ENCODE data around the gene ELMO1. TPM values are rescaled to one million over a fixed set of nuclear protein-coding genes. Genes with fewer than 3 reads are reported as not detected.

The ELMO1 gene
- total RNA-seq, 4 donors from 2014 or later = 24.6 to 120 (median 71.9) TPM

DNA sequence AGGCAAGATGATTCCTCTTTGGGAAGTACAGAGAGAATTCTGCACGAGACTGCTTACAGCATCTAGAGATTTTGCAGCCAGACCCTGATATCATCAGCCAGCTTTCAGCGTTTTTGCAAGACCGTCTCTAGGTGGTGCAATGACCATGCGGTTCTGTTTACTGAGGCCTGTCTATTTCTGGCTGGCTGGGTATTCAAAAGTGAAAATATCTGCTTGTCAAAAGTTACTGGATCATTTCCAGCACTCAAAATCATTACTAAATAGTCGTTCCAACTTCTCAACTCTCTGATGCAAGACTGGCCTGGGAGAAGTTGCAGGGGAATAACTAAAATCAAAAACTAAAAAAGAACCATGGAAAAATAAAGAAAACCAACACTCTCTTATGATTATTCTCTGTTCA is 240.1 kb downstream of the ELMO1 start:
- 45% methylated on average over 5 of the region's 5 CpGs; no CpG with 5 or more reads in 1 of the 2 donors for WGBS, 2 donors (ENCODE audit: low coverage in 1 of 2)
- H3K4me1 ChIP-seq = peaks cover 0 to 16% (median 10%) of the 10 kb centered on the region in 4 donors
- TF ChIP-seq, protein P1, sequence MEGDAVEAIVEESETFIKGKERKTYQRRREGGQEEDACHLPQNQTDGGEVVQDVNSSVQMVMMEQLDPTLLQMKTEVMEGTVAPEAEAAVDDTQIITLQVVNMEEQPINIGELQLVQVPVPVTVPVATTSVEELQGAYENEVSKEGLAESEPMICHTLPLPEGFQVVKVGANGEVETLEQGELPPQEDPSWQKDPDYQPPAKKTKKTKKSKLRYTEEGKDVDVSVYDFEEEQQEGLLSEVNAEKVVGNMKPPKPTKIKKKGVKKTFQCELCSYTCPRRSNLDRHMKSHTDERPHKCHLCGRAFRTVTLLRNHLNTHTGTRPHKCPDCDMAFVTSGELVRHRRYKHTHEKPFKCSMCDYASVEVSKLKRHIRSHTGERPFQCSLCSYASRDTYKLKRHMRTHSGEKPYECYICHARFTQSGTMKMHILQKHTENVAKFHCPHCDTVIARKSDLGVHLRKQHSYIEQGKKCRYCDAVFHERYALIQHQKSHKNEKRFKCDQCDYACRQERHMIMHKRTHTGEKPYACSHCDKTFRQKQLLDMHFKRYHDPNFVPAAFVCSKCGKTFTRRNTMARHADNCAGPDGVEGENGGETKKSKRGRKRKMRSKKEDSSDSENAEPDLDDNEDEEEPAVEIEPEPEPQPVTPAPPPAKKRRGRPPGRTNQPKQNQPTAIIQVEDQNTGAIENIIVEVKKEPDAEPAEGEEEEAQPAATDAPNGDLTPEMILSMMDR (IDR thresholded peaks at IDR 0.05) = peak in 3 of 5 experiments; percentile 14 to 40 (median 36)
- TF ChIP-seq EP300 (IDR thresholded peaks at IDR 0.05; ENCODE audit: low read depth) (no peak), POLR2AphosphoS5 (IDR thresholded peaks at IDR 0.05) (peak in 2 of 3 donors; percentile 33 to 74)
- no peaks in the 10 kb centered on the region for H3K27me3 ChIP-seq
- H3K36me3 ChIP-seq = no peaks in the 10 kb centered on the region
- intact Hi-C loops (cut with DNase I; ENCODE audit: low total_unique reads) = no loop called here
- in situ Hi-C loops (cut with MboI; ENCODE audit: low pct_ligation_motif_present in 1 of 4, low pct_unique_long_range_greater_than_20kb in 1 of 4, low sequenced_read_pairs in 3 of 4) = no loop called here
- peak; percentile 54 for DNase-seq
- H3K9me3 ChIP-seq = no peaks in the 10 kb centered on the region
- no peak overlapping the region for H3K4me3 ChIP-seq
- peak overlapping the region; percentile 50 to 78 (median 63) for H3K27ac ChIP-seq

DNA sequence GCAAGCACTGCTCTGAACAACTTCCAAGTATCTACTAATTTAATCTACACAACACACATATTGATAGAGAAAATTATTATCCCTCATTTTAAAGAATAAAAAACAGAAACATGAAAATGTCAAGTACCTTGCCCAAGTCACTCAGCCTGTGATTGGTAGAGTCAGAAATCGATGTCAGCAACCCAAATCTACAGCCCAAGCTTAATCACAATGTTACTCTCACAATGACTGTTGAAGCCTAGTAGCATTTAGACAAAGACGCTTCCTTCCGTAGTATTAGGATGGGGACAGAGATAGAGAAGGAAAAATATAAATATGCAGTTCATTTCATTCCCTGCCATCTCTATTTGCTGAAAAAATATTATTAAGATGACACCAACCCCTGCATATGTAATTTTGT is 242.5 kb downstream of the ELMO1 start:
- in situ Hi-C loops (cut with MboI; ENCODE audit: low pct_ligation_motif_present in 1 of 4, low pct_unique_long_range_greater_than_20kb in 1 of 4, low sequenced_read_pairs in 3 of 4) (no loop called here), intact Hi-C loops (cut with DNase I; ENCODE audit: low total_unique reads) (no loop called here)
- TF ChIP-seq, protein P1 (IDR thresholded peaks at IDR 0.05) = no peak
- no peak for TF ChIP-seq POLR2AphosphoS5 (IDR thresholded peaks at IDR 0.05)
- no peak for TF ChIP-seq EP300 (IDR thresholded peaks at IDR 0.05; ENCODE audit: low read depth)
- no peak for TF ChIP-seq POLR2A (IDR thresholded peaks at IDR 0.05)
- Histone ChIP-seq H3K27me3 (no peaks in the 10 kb centered on the region), H3K36me3 (no peaks in the 10 kb centered on the region), H3K27ac (no peak overlapping the region), H3K4me3 (no peak overlapping the region), H3K9me3 (no peaks in the 10 kb centered on the region), H3K4me1 (peaks cover 3 to 23% (median 9%) of the 10 kb centered on the region in 4 donors)
- DNase-seq = no peak
- WGBS, 2 donors (ENCODE audit: low coverage in 1 of 2) = 66 to 89% methylated on average over 3 of the region's 3 CpGs

DNA sequence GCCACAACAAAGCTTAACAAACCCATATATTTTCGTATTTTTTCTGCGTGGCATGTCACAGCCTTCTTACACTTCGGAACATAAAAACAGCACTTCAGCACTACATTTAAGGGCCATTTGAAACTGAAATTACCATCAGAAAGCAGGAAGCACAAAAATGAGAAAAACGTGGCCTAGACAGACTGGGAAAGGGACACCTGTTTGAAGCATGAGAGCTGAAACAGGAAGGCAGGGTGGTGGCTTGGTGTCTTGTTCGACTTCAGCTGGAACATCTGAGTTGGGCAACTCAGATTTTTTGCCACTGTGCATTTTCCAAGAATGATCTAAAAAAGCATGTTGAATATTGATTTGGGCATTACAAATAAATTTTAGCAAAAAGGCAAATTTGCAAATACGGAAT is 243.2 kb downstream of the ELMO1 start:
- Histone ChIP-seq H3K27ac (no peak overlapping the region), H3K9me3 (no peaks in the 10 kb centered on the region), H3K36me3 (no peaks in the 10 kb centered on the region), H3K4me3 (no peak overlapping the region), H3K27me3 (no peaks in the 10 kb centered on the region), H3K4me1 (peaks cover 7 to 26% (median 11%) of the 10 kb centered on the region in 4 donors)
- WGBS, 2 donors (ENCODE audit: low coverage in 1 of 2) = 60 to 62% methylated on average over 5 to 6 of the region's 6 CpGs
- peak; percentile 36 for DNase-seq
- in situ Hi-C loops (cut with MboI; ENCODE audit: low pct_ligation_motif_present in 1 of 4, low pct_unique_long_range_greater_than_20kb in 1 of 4, low sequenced_read_pairs in 3 of 4) (no loop called here), intact Hi-C loops (cut with DNase I; ENCODE audit: low total_unique reads) (no loop called here)
- TF ChIP-seq, protein P1 (IDR thresholded peaks at IDR 0.05) = no peak
- TF ChIP-seq POLR2AphosphoS5 (IDR thresholded peaks at IDR 0.05) (no peak), EP300 (IDR thresholded peaks at IDR 0.05; ENCODE audit: low read depth) (no peak), POLR2A (IDR thresholded peaks at IDR 0.05) (no peak)

DNA sequence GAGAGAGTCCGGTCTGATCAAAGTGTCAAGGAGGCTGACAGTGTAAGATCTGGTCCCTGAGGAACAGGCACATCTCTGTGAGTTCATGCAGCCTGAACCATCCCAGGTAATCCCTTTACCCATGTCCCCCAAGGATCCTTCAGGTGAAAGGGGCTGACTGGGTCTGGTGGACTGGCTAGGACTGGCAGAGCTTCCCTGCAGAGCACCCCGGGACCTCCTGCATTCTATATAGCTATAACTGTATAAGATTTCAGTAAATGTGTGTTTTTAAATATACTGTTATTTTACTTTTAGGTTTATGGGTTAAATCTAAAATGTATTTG is 246.8 kb downstream of the ELMO1 start:
- Histone ChIP-seq H3K36me3 (no peaks in the 10 kb centered on the region), H3K27me3 (no peaks in the 10 kb centered on the region), H3K4me1 (peaks cover 0 to 19% (median 17%) of the 10 kb centered on the region in 4 donors), H3K4me3 (no peak overlapping the region), H3K27ac (peak overlapping the region in 3 of 4 donors; percentile 31 to 68 (median 67)), H3K9me3 (no peaks in the 10 kb centered on the region)
- WGBS, 2 donors (ENCODE audit: low coverage in 1 of 2) = 50 to 55% methylated on average over 1 to 2 of the region's 2 CpGs
- DNase-seq = no peak
- intact Hi-C loops (cut with DNase I; ENCODE audit: low total_unique reads) (no loop called here), in situ Hi-C loops (cut with MboI; ENCODE audit: low pct_ligation_motif_present in 1 of 4, low pct_unique_long_range_greater_than_20kb in 1 of 4, low sequenced_read_pairs in 3 of 4) (no loop called here)
- TF ChIP-seq EP300 (IDR thresholded peaks at IDR 0.05; ENCODE audit: low read depth) (no peak), POLR2AphosphoS5 (IDR thresholded peaks at IDR 0.05) (no peak), POLR2A (IDR thresholded peaks at IDR 0.05) (no peak)
- TF ChIP-seq, protein P1 (IDR thresholded peaks at IDR 0.05) = no peak

All from transverse colon (tissue), 4 donors.